GM19351 (cell line): ENCODE results near the gene TNPO1.
"Not testable (repeated sequence)": the region's sequence is repeated elsewhere in the genome, so short reads cannot be mapped to it uniquely, and the experiment has no call there.

Source experiments
- ATAC-seq: cut with Tn5 transposase; IDR thresholded peaks from one replicate; pipeline ENCODE4 v1.9.1; 2021; ENCODE audit warnings: mild to moderate bottlenecking, moderate library complexity; ENCODE audit not compliant: unreplicated experiment

TNPO1 gene

GRCh38 chr5:72816284-72817075 lies at the start of gene TNPO1:
TNPO1 (plus strand) TSS chr5:72816661; CDS start chr5:72816738, 77 bp downstream.
- peak; percentile 75 for ATAC-seq

- ATAC-seq: no peak
Measured at GRCh38 chr5:72767289-72768010, 49.0 kb upstream of the TNPO1 start.

GRCh38 chr5:72770266-72770665 lies 46.2 kb upstream of the TNPO1 start:
- ATAC-seq: no peak

- no peak for ATAC-seq
Measured at GRCh38 chr5:72776684-72777083, 39.8 kb upstream of the TNPO1 start.

GRCh38 chr5:72779520-72779919 lies 36.9 kb upstream of the TNPO1 start:
- no peak for ATAC-seq

GRCh38 chr5:72783354-72783753 lies 33.1 kb upstream of the TNPO1 start:
- no peak for ATAC-seq

- ATAC-seq: no peak
Measured at GRCh38 chr5:72784129-72784528, 32.3 kb upstream of the TNPO1 start.

- ATAC-seq: no peak
Measured at GRCh38 chr5:72785801-72786200, 30.7 kb upstream of the TNPO1 start.

- ATAC-seq: no peak
Measured at GRCh38 chr5:72786676-72787075, 29.8 kb upstream of the TNPO1 start.

GRCh38 chr5:72788866-72789505 lies 27.5 kb upstream of the TNPO1 start:
- no peak for ATAC-seq

- no peak for ATAC-seq
Measured at GRCh38 chr5:72790186-72790585, 26.3 kb upstream of the TNPO1 start.

- ATAC-seq: not testable (repeated sequence)
Measured at GRCh38 chr5:72792662-72793061, 23.8 kb upstream of the TNPO1 start.

- ATAC-seq: no peak
Measured at GRCh38 chr5:72796001-72796400, 20.5 kb upstream of the TNPO1 start.

- ATAC-seq: no peak
Measured at GRCh38 chr5:72799721-72800120, 16.7 kb upstream of the TNPO1 start.

GRCh38 chr5:72808637-72809036 lies 7.8 kb upstream of the TNPO1 start:
- ATAC-seq: not testable (repeated sequence)

GRCh38 chr5:72811849-72812248 lies 4.6 kb upstream of the TNPO1 start:
- ATAC-seq: no peak

- no peak for ATAC-seq
Measured at GRCh38 chr5:72812488-72812887, 4.0 kb upstream of the TNPO1 start.

- ATAC-seq: no peak
Measured at GRCh38 chr5:72814104-72814503, 2.4 kb upstream of the TNPO1 start.

- ATAC-seq: no peak
Measured at GRCh38 chr5:72814864-72815263, 1.6 kb upstream of the TNPO1 start.

- no peak for ATAC-seq
Measured at GRCh38 chr5:72815580-72816283, 729 bp upstream of the TNPO1 start.

- ATAC-seq: peak; percentile 27
Measured at GRCh38 chr5:72817076-72817481, 618 bp downstream of the TNPO1 start.
